GM19438 (cell line): ENCODE results near the gene TMEM150A.
"Not testable (repeated sequence)": the region's sequence is repeated elsewhere in the genome, so short reads cannot be mapped to it uniquely, and the experiment has no call there.

Source experiments
- ATAC-seq: cut with Tn5 transposase; IDR thresholded peaks from one replicate; pipeline ENCODE4 v1.9.1; 2021; ENCODE audit warnings: low read depth; ENCODE audit not compliant: unreplicated experiment

Gene TMEM150A

GRCh38 chr2:85577386-85578242, 24.9 kb downstream of the TMEM150A start, which contains the start of gene VAMP8:
Gene VAMP8, plus strand, starts transcription at chr2:85577586. Its CDS starts 61 bp downstream, at chr2:85577647.
- peak; percentile 66 for ATAC-seq

GRCh38 chr2:85577063-85577385, 25.5 kb downstream of the TMEM150A start:
- ATAC-seq, result no peak

- ATAC-seq, result no peak
Measured at GRCh38 chr2:85575739-85576138, 26.8 kb downstream of the TMEM150A start.

- no peak for ATAC-seq
Measured at GRCh38 chr2:85566265-85566664, 36.2 kb downstream of the TMEM150A start.

GRCh38 chr2:85564144-85564563, 38.3 kb downstream of the TMEM150A start:
- ATAC-seq, result no peak

- ATAC-seq, result peak; percentile 90
Measured at GRCh38 chr2:85561280-85562212, 41.0 kb downstream of the TMEM150A start, which contains the start of gene GGCX. Gene GGCX, minus strand, starts transcription at chr2:85561493. Its CDS starts 65 bp downstream, at chr2:85561428.

- peak; percentile 5 for ATAC-seq
Measured at GRCh38 chr2:85560812-85561279, 41.7 kb downstream of the TMEM150A start.

- ATAC-seq, result not testable (repeated sequence)
Measured at GRCh38 chr2:85560403-85560726, 42.1 kb downstream of the TMEM150A start.

- ATAC-seq, result no peak
Measured at GRCh38 chr2:85558160-85558559, 44.3 kb downstream of the TMEM150A start.

- no peak for ATAC-seq
Measured at GRCh38 chr2:85557130-85557529, 45.4 kb downstream of the TMEM150A start.

- ATAC-seq, result no peak
Measured at GRCh38 chr2:85554980-85555612, 47.4 kb downstream of the TMEM150A start.

- no peak for ATAC-seq
Measured at GRCh38 chr2:85553184-85553583, 49.3 kb downstream of the TMEM150A start.

GRCh38 chr2:85551698-85552678, 50.5 kb downstream of the TMEM150A start:
- ATAC-seq, result peak; percentile 70

GRCh38 chr2:85550486-85550885, 52.0 kb downstream of the TMEM150A start:
- ATAC-seq, result no peak

- no peak for ATAC-seq
Measured at GRCh38 chr2:85549826-85550225, 52.7 kb downstream of the TMEM150A start.

GRCh38 chr2:85549095-85549494, 53.4 kb downstream of the TMEM150A start:
- no peak for ATAC-seq

GRCh38 chr2:85548608-85548900, 53.9 kb downstream of the TMEM150A start:
- no peak for ATAC-seq
